IMR-90 (cell line): Measurements from ENCODE around the gene ARGLU1.

Experiments
- BHLHE40 ChIP-seq: fragments of 150-350 bp; IDR thresholded peaks from 2 replicates; pipeline ENCODE4 v1.6.1; 2016; ENCODE audit warnings: mild to moderate bottlenecking, low read depth, low read length
- CEBPB ChIP-seq: IDR thresholded peaks from 2 replicates; pipeline ENCODE4 v1.6.1; 2012; ENCODE audit warnings: low read depth, low read length, improper control_type of control experiment
- MAFK ChIP-seq: IDR thresholded peaks from 2 replicates; pipeline ENCODE4 v1.6.1; 2012; ENCODE audit warnings: low read depth, low read length, improper control_type of control experiment
- POLR2A ChIP-seq: IDR thresholded peaks from 2 replicates; pipeline ENCODE4 v1.6.1; 2012; ENCODE audit warnings: mild to moderate bottlenecking, low read depth, low read length
- SMC3 ChIP-seq: fragments of 150-350 bp; IDR thresholded peaks from 2 replicates; pipeline ENCODE4 v1.6.1; 2016; ENCODE audit warnings: low read depth, mild to moderate bottlenecking, antibody characterized with exemption, low read length, moderate library complexity
- TF ChIP-seq, protein P1 (sequence below): conservative IDR thresholded peaks from 2 replicates; pipeline ENCODE4 v1.5.1; 2012; ENCODE audit warnings: mild to moderate bottlenecking, low read depth, low read length, improper control_type of control experiment

DNA sequence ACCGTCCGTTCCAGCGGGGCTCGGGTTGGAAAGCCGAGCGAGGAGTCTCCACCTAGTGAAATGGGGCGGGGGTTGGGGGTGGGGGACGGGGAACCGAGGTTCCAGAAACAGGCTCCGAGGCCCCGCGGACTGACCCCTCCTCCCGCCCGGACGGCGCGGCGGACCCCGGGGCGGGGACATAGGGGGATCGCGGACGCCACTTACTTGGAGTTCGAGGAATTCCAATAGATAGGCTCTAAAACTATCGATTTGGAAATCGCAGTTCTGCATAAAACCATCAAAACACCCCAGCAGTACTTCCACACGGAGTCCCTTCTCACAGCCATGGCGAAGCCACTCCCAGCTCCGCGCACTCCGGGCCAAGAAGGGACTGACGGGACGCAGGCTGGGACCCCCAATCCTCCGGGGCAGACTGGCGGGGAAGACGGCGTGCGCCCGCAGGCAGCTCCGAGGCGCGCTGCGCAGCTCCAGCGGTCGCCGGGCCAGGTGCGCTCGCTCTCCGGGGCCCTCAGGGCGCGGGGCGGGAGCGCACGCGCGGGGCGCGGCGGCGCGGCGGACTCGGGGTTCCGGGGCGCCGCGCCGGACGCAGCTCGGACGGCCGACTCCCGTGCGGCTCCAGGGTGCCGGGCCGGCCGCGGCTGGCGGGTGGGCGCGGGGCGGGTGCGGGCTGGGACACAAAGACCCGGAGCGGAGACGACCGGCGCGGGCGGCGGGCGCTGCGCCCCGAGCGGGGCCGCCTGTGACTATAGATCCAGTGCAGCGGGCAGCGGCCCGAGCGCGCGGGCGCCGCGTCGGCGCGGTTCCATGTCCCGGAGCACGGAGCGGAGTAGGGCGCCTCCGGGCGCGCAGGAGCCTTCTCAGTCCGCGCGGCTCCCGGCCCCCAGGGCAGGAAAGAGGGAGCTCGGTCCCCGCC is 33.0 kb downstream of the ARGLU1 start:
- TF ChIP-seq, protein P1, sequence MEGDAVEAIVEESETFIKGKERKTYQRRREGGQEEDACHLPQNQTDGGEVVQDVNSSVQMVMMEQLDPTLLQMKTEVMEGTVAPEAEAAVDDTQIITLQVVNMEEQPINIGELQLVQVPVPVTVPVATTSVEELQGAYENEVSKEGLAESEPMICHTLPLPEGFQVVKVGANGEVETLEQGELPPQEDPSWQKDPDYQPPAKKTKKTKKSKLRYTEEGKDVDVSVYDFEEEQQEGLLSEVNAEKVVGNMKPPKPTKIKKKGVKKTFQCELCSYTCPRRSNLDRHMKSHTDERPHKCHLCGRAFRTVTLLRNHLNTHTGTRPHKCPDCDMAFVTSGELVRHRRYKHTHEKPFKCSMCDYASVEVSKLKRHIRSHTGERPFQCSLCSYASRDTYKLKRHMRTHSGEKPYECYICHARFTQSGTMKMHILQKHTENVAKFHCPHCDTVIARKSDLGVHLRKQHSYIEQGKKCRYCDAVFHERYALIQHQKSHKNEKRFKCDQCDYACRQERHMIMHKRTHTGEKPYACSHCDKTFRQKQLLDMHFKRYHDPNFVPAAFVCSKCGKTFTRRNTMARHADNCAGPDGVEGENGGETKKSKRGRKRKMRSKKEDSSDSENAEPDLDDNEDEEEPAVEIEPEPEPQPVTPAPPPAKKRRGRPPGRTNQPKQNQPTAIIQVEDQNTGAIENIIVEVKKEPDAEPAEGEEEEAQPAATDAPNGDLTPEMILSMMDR: no peak
- TF ChIP-seq CEBPB (no peak), MAFK (no peak), POLR2A (no peak), BHLHE40 (no peak), SMC3 (no peak)
